Fibroblast of peridontal ligament (primary cell): ENCODE data around the gene PITX1.
"Not testable (repeated sequence)": the region's sequence is repeated elsewhere in the genome, so short reads cannot be mapped to it uniquely, and the experiment has no call there.

ENCODE experiments used
- DNase-seq: peaks from one replicate; pipeline ENCODE4 v3.0.0-alpha.2; 2010; ENCODE audit errors: extremely low read depth

Gene PITX1

DNA sequence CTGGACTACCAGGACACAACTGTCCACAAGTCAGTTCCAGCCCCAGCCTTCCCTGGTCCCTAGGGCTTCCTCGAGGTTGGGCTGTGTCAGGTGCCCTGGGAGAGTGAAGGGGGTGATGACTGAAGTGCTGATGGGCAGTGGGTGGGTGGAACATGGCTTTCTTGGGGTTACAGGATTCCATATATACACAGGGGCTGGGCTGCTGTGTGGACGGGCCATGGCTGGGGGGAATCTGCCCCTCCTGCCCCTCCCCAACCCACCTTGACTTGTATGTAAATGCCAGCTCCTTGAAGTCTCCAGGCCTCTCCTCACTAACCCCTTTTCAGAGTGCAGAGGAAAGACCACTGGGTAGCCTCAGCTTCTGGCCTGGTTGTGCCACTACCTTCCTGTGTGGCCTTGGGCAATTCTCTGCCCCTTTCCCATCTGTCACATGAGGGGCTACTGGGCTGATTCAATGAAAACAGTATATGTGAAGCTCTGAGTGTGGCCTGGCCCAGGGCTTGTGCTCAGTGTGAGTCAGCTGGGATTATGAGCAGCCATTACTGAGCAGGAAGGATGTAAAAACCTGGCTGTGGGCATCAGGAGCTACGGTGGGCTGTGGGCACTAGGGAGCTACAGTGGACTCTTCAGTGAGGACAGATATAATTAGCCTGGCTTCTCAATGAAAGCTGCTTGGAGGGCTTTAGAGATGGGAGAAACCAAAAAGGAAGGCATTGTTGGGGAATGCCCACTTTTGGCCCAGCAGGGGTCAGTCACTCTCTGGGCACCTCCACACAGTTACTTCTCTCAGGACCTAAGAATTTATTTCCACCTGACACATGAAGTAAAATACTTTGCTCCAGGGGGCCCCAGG lies 23.3 kb downstream of the PITX1 start:
- no peak for DNase-seq

- DNase-seq: no peak
Observed at GRCh38 chr5:135009736-135010501, 24.1 kb downstream of the PITX1 start.

DNA sequence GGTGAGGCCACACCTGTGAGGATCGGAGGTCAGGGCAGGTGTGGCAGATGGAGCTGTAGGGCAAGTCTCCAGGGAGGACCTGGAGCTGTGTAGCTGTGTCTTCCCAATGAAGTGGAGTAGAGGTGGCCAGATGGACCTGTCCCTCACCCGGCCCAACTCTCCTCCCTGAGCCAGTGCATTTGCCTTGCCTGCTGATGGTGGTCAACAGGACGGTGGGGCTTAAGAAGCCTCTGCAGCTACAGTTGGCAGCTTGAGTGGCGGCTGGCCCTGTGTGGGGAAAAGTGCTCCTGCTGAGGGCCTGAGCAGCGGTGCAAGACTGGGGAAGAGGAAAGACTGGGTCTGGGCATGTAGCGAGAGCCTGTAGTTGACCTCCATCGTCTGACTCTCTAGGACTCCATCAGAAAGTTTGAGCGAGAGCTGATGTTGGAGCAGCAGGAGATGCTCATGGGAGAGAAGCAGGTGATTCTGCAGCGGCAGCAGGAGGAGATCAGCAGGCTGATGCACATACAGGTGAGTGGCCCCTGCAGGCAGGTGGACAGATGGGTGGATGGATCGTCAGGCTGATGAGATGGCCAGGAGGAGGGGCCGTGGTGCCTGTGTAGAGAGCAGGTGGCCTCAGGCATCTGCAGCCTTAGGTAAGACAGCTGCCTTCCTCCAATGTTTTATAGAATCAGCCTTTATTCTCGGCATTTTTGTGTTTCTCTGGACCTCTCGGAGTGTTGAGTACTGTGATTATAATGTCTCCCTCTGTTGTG lies 24.9 kb downstream of the PITX1 start:
- DNase-seq: no peak

GRCh38 chr5:135008556-135008955 lies 25.5 kb downstream of the PITX1 start:
- DNase-seq: no peak

GRCh38 chr5:135007749-135008363 lies 26.2 kb downstream of the PITX1 start:
- DNase-seq: no peak

GRCh38 chr5:135007305-135007704 lies 26.7 kb downstream of the PITX1 start:
- no peak for DNase-seq

DNA sequence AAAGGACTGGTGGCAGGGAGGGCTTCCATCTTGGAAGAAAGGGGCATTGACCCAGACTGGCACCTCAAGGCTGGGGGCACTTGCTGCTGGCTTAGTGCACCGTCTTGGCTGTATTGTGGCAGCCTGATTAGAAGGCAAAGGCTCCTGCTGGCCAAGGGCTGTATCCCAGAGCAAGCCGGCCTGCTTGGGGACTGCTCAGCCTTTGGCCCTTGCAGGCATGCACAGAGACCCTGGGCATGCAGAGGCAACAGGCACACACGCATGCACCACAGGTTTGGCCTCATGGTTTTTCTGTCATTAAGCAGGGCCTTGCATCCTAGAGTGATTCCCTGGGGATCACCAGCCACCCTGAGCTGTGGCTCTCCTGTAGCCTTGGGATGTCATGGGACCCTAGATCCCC lies 29.0 kb downstream of the PITX1 start:
- DNase-seq: no peak

- no peak for DNase-seq
Observed at GRCh38 chr5:135004376-135004775, 29.7 kb downstream of the PITX1 start.

GRCh38 chr5:134998068-134998467 lies 36.0 kb downstream of the PITX1 start:
- DNase-seq: not testable (repeated sequence)

DNA sequence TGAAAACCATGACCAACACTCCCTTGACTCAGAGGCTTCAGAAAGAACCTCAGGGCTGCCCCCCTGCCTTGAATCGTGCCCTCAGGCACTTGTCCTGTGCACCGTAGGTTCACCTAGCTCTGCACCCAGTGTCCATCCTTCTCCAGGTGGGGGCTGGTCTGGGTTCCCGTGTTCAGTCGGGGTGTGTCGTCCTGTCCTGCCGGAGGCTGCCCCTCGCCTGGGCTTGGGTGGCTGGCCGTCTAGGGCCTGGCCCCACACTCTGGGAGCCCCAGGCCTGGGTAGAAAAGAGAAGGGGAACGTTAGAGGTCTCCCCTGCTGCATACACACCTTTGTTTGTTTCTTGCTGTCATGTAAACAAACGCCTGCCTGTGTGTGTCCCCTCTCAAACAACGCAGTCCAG lies 37.0 kb downstream of the PITX1 start:
- DNase-seq: no peak

DNA sequence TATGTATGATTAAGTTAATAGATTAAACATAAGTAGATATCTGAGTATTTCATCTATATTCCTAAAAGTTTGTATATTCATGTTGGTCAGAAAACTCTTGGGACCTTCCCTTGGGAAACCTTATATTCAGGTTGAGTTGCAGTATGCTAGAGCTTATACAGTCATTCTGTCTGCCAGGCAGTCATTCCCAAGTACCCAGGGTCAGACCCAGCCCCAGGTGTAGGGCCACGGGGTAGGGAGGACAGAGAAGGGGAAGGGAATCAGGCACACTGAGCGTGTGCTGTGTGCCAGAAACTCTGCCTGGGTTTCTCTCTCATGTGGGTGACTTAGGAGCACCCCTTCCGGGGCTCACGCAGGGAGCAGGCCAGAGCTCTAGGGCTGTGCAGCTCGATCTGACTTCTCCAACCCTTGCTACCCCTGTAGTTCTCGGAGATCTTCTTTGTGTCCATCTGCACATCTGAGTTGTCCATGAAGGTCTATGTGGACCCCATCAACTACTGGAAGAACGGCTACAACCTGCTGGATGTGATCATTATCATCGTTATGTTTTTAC lies 38.1 kb downstream of the PITX1 start:
- no peak for DNase-seq

- DNase-seq: no peak
Observed at GRCh38 chr5:134994560-134995156, 39.4 kb downstream of the PITX1 start.

DNA sequence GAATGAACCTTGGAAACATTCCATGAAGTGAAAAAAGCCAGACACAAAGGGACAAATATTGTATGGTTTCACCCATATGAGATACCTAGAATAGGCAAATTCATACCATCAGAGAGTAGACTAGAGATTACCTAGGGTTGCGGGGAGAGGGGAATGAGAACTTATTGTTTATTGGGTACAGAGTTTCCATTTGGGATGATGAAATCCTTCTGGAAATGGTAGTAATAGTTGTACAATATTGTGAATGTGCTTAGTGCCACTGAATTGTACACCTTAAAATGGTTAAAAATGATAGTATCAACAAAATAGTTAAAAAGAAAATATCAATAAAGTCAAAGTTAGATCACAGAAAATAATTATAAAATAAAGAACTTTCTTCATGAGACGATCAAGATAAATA lies 40.9 kb downstream of the PITX1 start:
- DNase-seq: no peak

- DNase-seq: no peak
Observed at GRCh38 chr5:134992148-134992547, 41.9 kb downstream of the PITX1 start.

GRCh38 chr5:134990183-134990582 lies 43.8 kb downstream of the PITX1 start:
- DNase-seq: not testable (repeated sequence)

GRCh38 chr5:134989266-134989830 lies 44.7 kb downstream of the PITX1 start:
- peak; percentile 64 for DNase-seq

DNA sequence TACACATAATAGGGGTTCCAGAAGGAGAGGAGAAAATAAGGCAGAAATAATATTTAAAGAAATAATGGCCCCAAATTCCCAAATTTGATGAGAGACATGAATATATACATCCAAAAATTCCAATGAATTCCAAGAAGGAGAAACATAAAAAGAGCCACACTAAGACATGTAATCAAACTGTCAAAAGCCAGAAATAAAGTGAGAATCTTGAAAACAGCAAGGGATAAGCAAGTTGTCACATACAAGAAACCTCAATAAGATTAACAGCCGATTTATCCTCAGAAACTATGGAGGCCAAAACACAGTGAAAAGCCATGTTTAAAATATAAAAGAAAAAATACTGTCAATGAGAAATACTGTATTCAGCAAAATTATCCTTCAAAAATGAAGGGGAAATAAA lies 51.8 kb downstream of the PITX1 start:
- DNase-seq: no peak

- no peak for DNase-seq
Observed at GRCh38 chr5:134979416-134979815, 54.6 kb downstream of the PITX1 start.
